AG09309 (cell line): ENCODE results near the gene NTM.
"Not testable (repeated sequence)": the region's sequence is repeated elsewhere in the genome, so short reads cannot be mapped to it uniquely, and the experiment has no call there.

Experiments
- DNase-seq: peaks from one replicate; pipeline ENCODE4 v3.0.0-alpha.2; 2010; ENCODE audit warnings: low read depth
- H3K4me3 ChIP-seq: 2 replicates; pipeline ENCODE4 v1.5.1; 2011; ENCODE audit warnings: mild to moderate bottlenecking, low read depth, low read length, moderate library complexity; ENCODE audit not compliant: control insufficient read depth
- TF ChIP-seq, protein P1 (sequence below): IDR thresholded peaks from 2 replicates; pipeline ENCODE4 v1.5.1; 2011; ENCODE audit warnings: mild to moderate bottlenecking, low read depth, low read length, inconsistent platforms; ENCODE audit not compliant: insufficient read depth, control insufficient read depth; ENCODE audit errors: missing control alignments

Gene NTM

DNA sequence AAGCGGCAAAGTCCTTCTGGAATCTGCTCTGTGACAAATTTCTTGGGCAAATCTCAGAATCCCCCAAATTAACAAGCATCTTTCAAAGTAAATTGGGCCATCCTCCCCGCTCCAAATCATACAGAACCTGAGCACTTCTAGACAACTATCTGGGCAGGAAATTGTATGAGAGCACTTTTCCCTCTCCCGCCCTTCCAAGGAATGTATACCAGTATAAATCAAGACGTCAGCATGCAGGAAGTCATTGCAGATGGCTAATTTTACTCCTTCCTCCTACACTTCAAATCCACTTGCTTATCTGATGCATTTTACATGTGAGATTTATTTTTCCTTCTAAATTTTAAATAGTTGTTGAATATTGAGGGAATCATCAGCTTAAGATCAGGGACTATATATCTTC is 52.1 kb downstream of the NTM start:
- TF ChIP-seq, protein P1, sequence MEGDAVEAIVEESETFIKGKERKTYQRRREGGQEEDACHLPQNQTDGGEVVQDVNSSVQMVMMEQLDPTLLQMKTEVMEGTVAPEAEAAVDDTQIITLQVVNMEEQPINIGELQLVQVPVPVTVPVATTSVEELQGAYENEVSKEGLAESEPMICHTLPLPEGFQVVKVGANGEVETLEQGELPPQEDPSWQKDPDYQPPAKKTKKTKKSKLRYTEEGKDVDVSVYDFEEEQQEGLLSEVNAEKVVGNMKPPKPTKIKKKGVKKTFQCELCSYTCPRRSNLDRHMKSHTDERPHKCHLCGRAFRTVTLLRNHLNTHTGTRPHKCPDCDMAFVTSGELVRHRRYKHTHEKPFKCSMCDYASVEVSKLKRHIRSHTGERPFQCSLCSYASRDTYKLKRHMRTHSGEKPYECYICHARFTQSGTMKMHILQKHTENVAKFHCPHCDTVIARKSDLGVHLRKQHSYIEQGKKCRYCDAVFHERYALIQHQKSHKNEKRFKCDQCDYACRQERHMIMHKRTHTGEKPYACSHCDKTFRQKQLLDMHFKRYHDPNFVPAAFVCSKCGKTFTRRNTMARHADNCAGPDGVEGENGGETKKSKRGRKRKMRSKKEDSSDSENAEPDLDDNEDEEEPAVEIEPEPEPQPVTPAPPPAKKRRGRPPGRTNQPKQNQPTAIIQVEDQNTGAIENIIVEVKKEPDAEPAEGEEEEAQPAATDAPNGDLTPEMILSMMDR = no peak
- DNase-seq = no peak
- no peak overlapping the region for H3K4me3 ChIP-seq

DNA sequence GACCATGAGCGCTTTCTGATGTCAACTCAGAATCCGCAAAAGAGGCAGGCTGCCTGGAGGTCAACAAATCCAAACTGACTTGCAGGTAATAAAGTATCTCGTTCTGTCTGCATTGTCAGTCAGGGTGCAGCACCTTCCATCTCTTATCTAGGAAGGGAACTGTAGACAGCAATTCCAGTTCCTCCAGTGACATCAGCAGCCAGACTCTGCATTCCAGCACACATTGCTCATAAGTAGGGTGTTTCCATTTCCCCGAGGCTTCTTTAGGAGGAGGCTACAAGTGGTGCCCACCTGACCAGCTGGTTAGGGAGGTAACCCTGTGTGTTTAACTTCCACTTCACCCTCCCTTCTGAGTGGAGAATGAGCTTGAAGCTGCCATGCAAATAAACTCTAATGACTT is 53.3 kb downstream of the NTM start:
- no peak for DNase-seq

DNA sequence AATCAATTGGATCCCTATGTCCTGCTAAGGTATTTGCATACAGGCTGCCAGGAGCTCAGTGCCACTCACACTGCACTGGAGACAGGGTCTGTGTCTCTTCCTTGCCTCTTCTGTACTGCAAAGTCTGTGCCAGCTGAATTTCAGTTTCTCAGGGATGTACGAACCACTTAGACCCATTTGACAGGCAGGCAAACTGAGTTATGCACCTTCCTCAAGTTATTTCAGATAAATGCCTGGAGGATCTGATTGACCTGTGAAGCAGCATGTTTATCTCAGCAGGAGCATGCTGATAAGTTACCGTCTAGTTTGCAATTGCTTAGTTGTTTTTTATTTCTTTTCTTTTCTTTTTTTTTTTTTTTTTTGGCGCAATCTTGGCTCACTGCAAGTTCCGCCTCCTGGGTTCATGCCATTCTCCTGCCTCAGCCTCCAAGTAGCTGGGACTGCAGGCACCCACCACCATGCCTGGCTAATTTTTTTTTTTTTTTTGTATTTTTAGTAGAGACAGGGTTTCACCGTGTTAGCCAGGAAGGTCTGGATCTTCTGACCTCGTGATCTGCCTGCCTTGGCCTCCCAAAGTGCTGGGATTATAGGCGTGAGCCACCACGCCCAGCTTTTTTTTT is 54.0 kb downstream of the NTM start:
- not testable (repeated sequence) for DNase-seq, H3K4me3 ChIP-seq

More for the DNA sequence above, 53.3 kb downstream of the NTM start:
- TF ChIP-seq, protein P1 = no peak
- no peak overlapping the region for H3K4me3 ChIP-seq

DNA sequence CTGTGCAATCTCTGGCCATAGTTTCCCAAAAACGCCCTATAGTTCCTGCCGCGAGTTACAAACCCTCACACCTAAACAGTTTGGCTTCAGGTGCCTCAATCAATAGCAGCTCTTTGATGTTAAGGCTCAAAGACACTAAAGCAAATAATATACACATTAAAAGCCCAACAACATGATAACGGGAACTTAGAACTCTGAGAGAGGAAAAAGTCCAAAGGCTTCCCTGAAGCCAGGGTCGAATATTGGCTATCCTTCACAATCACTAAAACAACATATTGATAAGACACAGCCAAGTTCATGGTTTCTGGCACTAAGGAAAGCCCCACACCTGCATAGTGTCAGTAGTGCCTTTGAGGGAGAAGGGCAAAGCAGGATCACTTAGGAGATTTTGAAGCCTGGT is 54.9 kb downstream of the NTM start:
- TF ChIP-seq, protein P1 = no peak
- no peak overlapping the region for H3K4me3 ChIP-seq
- no peak for DNase-seq

DNA sequence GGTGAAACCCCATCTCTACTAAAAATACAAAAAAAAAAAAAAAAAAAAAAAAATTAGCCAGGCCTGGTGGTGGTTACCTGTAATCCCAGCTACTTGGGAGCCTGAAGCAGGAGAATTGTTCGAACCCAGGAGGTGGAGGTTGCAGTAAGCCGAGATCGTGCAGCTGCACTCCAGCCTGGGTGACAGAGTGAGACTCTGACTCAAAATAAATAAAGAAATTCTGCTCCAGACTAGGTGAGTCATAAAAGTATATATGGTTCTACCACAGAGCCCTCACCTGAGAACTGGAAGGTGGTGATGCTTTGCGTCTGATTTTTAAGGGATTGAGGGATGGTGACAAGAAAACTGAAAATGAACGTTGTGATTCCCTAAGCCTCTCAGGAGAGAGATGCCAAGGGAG is 58.4 kb downstream of the NTM start:
- TF ChIP-seq, protein P1 = no peak
- no peak overlapping the region for H3K4me3 ChIP-seq
- DNase-seq = no peak

DNA sequence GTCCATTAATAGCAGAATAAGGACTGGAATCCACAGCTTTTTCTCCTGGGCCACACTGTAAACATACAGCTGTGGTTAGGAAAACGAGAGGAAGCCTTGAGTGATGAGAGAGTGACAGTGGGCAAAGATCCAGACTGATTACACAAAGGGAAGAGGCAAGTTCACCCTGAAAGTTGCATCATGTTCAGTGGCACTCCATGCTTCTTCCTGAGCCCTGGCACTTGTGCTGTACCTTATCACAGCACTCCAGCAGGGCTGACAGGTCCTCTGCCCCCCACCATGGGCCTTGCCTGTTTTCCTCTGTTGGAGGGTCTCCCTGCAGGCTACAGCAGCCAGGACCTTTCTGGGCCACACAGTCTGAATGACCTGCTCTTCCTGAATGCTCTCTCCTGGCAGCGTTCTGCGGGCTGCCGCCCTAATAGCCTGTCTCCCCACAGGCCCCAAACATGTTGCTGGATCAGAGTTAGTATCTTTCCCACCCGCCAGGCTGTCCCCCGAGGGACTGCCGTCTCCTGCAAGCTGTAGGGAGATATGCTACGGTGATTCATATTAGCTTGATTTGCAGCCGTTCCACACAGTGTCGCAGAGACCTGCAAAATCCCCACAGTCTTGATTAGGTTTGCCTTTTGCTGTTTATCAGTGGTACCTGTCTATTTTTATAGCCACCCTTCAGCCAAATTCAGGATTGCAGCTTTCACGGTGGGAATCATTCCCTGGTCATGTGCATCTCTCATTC is 60.2 kb downstream of the NTM start:
- DNase-seq = no peak
- H3K4me3 ChIP-seq = no peak overlapping the region
- TF ChIP-seq, protein P1 = no peak

DNA sequence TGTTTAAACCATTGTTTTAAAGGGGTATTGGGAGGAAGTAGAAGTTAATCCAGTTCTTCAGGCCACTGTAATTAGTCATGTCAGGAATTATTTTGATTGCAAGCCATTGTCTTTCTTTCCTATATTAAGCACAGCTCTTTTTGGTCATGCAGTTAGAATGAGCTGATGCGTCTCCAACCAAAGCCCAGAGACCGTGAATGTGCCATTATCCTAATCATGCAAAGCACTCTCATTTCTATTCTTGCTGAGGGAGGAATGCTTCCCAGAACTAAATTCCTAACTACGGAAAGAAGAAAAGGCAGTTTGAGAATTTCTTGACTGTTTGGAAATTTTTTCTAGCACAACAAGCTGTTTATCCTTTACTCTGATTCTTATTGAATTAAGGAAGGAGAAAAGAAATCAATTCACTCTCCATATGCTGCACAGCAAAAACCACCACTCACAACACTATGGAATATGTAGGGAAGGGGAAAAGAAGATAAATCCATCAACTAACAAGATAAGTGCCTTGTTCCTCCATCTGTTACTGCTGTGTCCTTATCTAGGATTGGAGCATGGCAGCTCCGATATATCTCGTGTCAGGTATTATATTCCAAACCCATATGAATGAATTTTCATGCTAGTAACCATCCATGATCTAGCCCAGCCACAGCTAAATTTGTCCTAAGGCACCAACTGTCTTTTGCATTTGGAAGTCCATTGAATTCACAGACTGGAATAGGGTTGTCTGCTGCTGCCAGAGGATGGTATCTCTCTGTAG is 70.8 kb downstream of the NTM start:
- no peak for DNase-seq
- no peak overlapping the region for H3K4me3 ChIP-seq
- TF ChIP-seq, protein P1 = no peak
